ENCODE data around the gene LINC00237.
A peak's percentile ranks its signal among the peaks of the same experiment; 100 is the strongest.

Gene LINC00237

GRCh38 chr20:21101453-21101931, 4.7 kb downstream of the LINC00237 start:
- Histone ChIP-seq H3F3A (ENCODE audit: control insufficient read depth, insufficient read depth) (no peaks in the 10 kb centered on the region), H3K36me3 (ENCODE audit: control insufficient read depth, low read length) (no peaks in the 10 kb centered on the region), H3K27me3 (ENCODE audit: control insufficient read depth, low read length) (peaks cover 60% of the 10 kb centered on the region), H4K20me1 (ENCODE audit: control insufficient read depth, insufficient read depth, low read depth, low read length) (no peaks in the 10 kb centered on the region), H3K4me1 (ENCODE audit: control insufficient read depth, low read length) (peaks cover 37% of the 10 kb centered on the region), H3K9me2 (replicated peaks; ENCODE audit: control insufficient read depth, low read length) (no peaks in the 10 kb centered on the region), H3K9me3 (ENCODE audit: control insufficient read depth, insufficient read depth, low read length) (no peaks in the 10 kb centered on the region), H3K4me2 (ENCODE audit: low read length) (peak overlapping the region; percentile 63), H3K27ac (ENCODE audit: low read depth, low read length) (peak overlapping the region; percentile 24; the same call in 1 of the 2 replicates), H3K79me2 (ENCODE audit: control insufficient read depth, low read length) (no peaks in the 10 kb centered on the region), H3K4me3 (ENCODE audit: low read length) (peak overlapping the region; percentile 71)
- TF ChIP-seq EZH2phosphoT487 (IDR thresholded peaks at IDR 0.05; ENCODE audit: borderline replicate concordance, low read length), result no peak
- TF ChIP-seq, protein P1, sequence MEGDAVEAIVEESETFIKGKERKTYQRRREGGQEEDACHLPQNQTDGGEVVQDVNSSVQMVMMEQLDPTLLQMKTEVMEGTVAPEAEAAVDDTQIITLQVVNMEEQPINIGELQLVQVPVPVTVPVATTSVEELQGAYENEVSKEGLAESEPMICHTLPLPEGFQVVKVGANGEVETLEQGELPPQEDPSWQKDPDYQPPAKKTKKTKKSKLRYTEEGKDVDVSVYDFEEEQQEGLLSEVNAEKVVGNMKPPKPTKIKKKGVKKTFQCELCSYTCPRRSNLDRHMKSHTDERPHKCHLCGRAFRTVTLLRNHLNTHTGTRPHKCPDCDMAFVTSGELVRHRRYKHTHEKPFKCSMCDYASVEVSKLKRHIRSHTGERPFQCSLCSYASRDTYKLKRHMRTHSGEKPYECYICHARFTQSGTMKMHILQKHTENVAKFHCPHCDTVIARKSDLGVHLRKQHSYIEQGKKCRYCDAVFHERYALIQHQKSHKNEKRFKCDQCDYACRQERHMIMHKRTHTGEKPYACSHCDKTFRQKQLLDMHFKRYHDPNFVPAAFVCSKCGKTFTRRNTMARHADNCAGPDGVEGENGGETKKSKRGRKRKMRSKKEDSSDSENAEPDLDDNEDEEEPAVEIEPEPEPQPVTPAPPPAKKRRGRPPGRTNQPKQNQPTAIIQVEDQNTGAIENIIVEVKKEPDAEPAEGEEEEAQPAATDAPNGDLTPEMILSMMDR (IDR thresholded peaks at IDR 0.05; ENCODE audit: low read depth, low read length, poor library complexity, severe bottlenecking), result no peak

GRCh38 chr20:21100578-21101452, 5.3 kb downstream of the LINC00237 start:
- Histone ChIP-seq H3K9me2 (replicated peaks; ENCODE audit: control insufficient read depth, low read length) (no peaks in the 10 kb centered on the region), H3K36me3 (ENCODE audit: control insufficient read depth, low read length) (no peaks in the 10 kb centered on the region), H3K4me1 (ENCODE audit: control insufficient read depth, low read length) (peaks cover 37% of the 10 kb centered on the region), H3K9me3 (ENCODE audit: control insufficient read depth, insufficient read depth, low read length) (no peaks in the 10 kb centered on the region), H3K79me2 (ENCODE audit: control insufficient read depth, low read length) (no peaks in the 10 kb centered on the region), H3K27me3 (ENCODE audit: control insufficient read depth, low read length) (peaks cover 55% of the 10 kb centered on the region), H3F3A (ENCODE audit: control insufficient read depth, insufficient read depth) (no peaks in the 10 kb centered on the region), H3K4me3 (ENCODE audit: low read length) (peak overlapping the region; percentile 71), H3K4me2 (ENCODE audit: low read length) (peak overlapping the region; percentile 63), H3K27ac (ENCODE audit: low read depth, low read length) (peak overlapping the region; percentile 24), H4K20me1 (ENCODE audit: control insufficient read depth, insufficient read depth, low read depth, low read length) (no peaks in the 10 kb centered on the region)
- TF ChIP-seq, protein P1 (IDR thresholded peaks at IDR 0.05; ENCODE audit: low read depth, low read length, poor library complexity, severe bottlenecking), result no peak
- TF ChIP-seq EZH2phosphoT487 (IDR thresholded peaks at IDR 0.05; ENCODE audit: borderline replicate concordance, low read length), result no peak

DNA sequence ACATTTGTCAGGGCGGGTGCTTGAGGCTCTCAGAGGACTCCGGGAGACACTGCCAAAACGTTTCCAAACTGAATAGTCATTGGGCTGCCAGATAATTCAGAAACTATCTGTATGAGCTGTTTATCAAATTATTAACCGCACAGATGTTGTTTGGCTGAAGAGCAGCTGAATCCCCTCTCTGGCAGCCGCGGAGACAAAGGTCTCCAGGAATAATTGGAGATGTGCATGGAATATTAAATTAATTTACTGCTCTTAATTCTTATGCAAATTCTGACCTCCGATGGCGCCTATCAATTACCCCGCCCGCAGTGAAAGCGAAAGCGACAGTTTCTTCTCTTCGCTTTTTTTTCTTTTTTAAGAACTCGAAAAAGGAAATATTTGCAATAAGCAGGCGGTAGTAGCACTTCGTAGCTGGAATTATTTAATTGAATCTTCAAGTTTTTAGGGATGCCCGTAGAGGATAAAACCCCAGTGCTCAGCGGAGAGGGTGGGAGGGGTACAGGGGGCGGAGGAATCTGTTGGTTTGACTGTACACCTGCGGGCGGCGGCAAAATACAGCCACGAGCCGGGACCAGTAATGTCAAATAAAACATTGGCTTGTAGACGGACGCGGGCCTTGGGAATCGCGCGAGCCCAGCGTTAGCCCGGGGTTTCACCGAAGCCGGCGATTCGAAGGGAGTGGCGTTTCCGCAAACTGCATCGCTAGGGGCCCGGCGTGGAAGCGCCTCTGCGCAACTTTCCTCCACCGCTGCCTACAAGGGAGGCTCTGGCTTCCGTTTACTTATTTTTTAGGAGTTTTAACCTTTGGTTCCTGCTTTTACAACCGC, 6.2 kb downstream of the LINC00237 start:
- Histone ChIP-seq H3K36me3 (ENCODE audit: control insufficient read depth, low read length) (no peaks in the 10 kb centered on the region), H3K27me3 (ENCODE audit: control insufficient read depth, low read length) (peaks cover 49% of the 10 kb centered on the region), H3K9me3 (ENCODE audit: control insufficient read depth, insufficient read depth, low read length) (no peaks in the 10 kb centered on the region), H3K4me2 (ENCODE audit: low read length) (peak overlapping the region; percentile 63), H3K4me1 (ENCODE audit: control insufficient read depth, low read length) (peaks cover 37% of the 10 kb centered on the region), H3K4me3 (ENCODE audit: low read length) (peak overlapping the region; percentile 71), H3K9me2 (replicated peaks; ENCODE audit: control insufficient read depth, low read length) (no peaks in the 10 kb centered on the region), H3K79me2 (ENCODE audit: control insufficient read depth, low read length) (no peaks in the 10 kb centered on the region), H3F3A (ENCODE audit: control insufficient read depth, insufficient read depth) (no peaks in the 10 kb centered on the region), H4K20me1 (ENCODE audit: control insufficient read depth, insufficient read depth, low read depth, low read length) (no peaks in the 10 kb centered on the region), H3K27ac (ENCODE audit: low read depth, low read length) (peak overlapping the region; percentile 24)
- TF ChIP-seq, protein P1 (IDR thresholded peaks at IDR 0.05; ENCODE audit: low read depth, low read length, poor library complexity, severe bottlenecking), result no peak
